Naive thymus-derived CD4-positive, alpha-beta T cell (primary cell): Measurements from ENCODE around the gene AOPEP. TPM values are rescaled to one million over a fixed set of nuclear protein-coding genes. Genes with fewer than 3 reads are reported as not detected.

Experiments used
- ATAC-seq: fragments of 150-1000 bp; cut with Tn5 transposase; 2 replicates; pipeline ENCODE4 v1.10.0; 2021; ENCODE audit warnings: mild to moderate bottlenecking, moderate library complexity
- CTCF ChIA-PET: fragments of 350-600 bp; sonication (Branson Sonifier 250); formaldehyde crosslinking; loops from one replicate; lab custom pipeline; 2021; ENCODE audit warnings: antibody characterized with exemption; lab: Charles Lee
- POLR2A ChIA-PET: fragments of 350-600 bp; sonication (Branson Sonifier 250); formaldehyde crosslinking; loops from one replicate; lab custom pipeline; 2021; ENCODE audit warnings: antibody characterized with exemption, inconsistent platforms; lab: Charles Lee
- DNase-seq, 9 donors: peaks; one replicate each; pipeline versions ENCODE4 v3.0.0 to v3.0.0-alpha.2; 2020 to 2022; ENCODE audit warnings: mixed read lengths in 1 of 9
- H3K27ac ChIP-seq: one replicate; pipeline ENCODE4 v1.7.0; 2013; ENCODE audit warnings: mild to moderate bottlenecking, low read depth, low read length, moderate library complexity
- H3K27me3 ChIP-seq, 2 donors: one replicate each; pipeline ENCODE4 v1.7.0; 2013; ENCODE audit warnings: low read length in 2 of 2, mild to moderate bottlenecking in 2 of 2, moderate library complexity in 2 of 2; ENCODE audit not compliant: control insufficient read depth in 2 of 2, insufficient read depth in 2 of 2
- H3K36me3 ChIP-seq, 3 experiments: 1 replicate in 2 of 3; 2 replicates in 1 of 3; pipeline ENCODE4 v1.7.0; 2013; ENCODE audit warnings: low read length in 3 of 3, mild to moderate bottlenecking in 3 of 3, moderate library complexity in 1 of 3; ENCODE audit not compliant: insufficient read depth in 3 of 3, control insufficient read depth in 2 of 3
- H3K4me1 ChIP-seq, 2 donors: one replicate each; pipeline ENCODE4 v1.7.0; 2013; ENCODE audit warnings: low read length in 2 of 2, mild to moderate bottlenecking in 2 of 2, moderate library complexity in 1 of 2; ENCODE audit not compliant: control insufficient read depth in 2 of 2, insufficient read depth in 2 of 2
- H3K4me3 ChIP-seq: 2 replicates; pipeline ENCODE4 v1.7.0; 2013; ENCODE audit warnings: mild to moderate bottlenecking, low read length
- H3K9me3 ChIP-seq, 3 experiments: 1 replicate in 2 of 3; 2 replicates in 1 of 3; pipeline ENCODE4 v1.7.0; 2013; ENCODE audit warnings: low read length in 3 of 3; ENCODE audit not compliant: control insufficient read depth in 2 of 3
- H3K27ac Mint-ChIP-seq, 9 donors: one replicate each; pipeline ENCODE4 v1.8.0; 2020 to 2022; ENCODE audit warnings: mixed read lengths in 9 of 9, mild to moderate bottlenecking in 8 of 9, moderate library complexity in 5 of 9, inconsistent platforms in 2 of 9
- H3K27me3 Mint-ChIP-seq, 5 donors: one replicate each; pipeline ENCODE4 v1.8.0; 2021 to 2022; ENCODE audit warnings: mixed read lengths in 5 of 5, mild to moderate bottlenecking in 1 of 5
- H3K36me3 Mint-ChIP-seq, 5 donors: one replicate each; pipeline ENCODE4 v1.8.0; 2020 to 2022; ENCODE audit warnings: mixed read lengths in 5 of 5, mild to moderate bottlenecking in 3 of 5, inconsistent platforms in 1 of 5
- H3K4me1 Mint-ChIP-seq, 7 donors: one replicate each; pipeline ENCODE4 v1.8.0; 2020 to 2022; ENCODE audit warnings: mixed read lengths in 7 of 7, mild to moderate bottlenecking in 3 of 7, inconsistent platforms in 1 of 7
- H3K4me3 Mint-ChIP-seq, 10 donors: one replicate each; pipeline ENCODE4 v1.8.0; 2020 to 2022; ENCODE audit warnings: mild to moderate bottlenecking in 10 of 10, mixed read lengths in 10 of 10, moderate library complexity in 6 of 10, inconsistent platforms in 2 of 10
- H3K9me3 Mint-ChIP-seq, 11 donors: one replicate each; pipeline ENCODE4 v1.8.0; 2020 to 2022; ENCODE audit warnings: mixed read lengths in 11 of 11, mild to moderate bottlenecking in 4 of 11, inconsistent platforms in 1 of 11, moderate library complexity in 1 of 11
- intact Hi-C, 2 donors: fragments of 100-400 bp; cut with micrococcal nuclease; formaldehyde crosslinking; loops; one replicate each; pipeline ENCODE4 v1.15.1; 2023
- polyA plus RNA-seq, 2 donors: library from polyadenylated mRNA; unstranded; fragments of 300-500 nt; fragmentation: Illumina TruSeq; gene quantifications; one replicate each; pipeline ENCODE4 v1.2.3, GENCODE V29; 2021
- total RNA-seq, 6 experiments: library from RNA in 5 of 6; stranded (reverse) in 5 of 6; gene quantifications; 1 replicate in 5 of 6; 2 replicates in 1 of 6; pipeline ENCODE4 v1.2.3 and lab custom pipeline; 2021 to 2026

AOPEP gene
- total and polyA plus RNA-seq, 7 experiments from 2014 or later: 5.7 to 19.0 (median 13.6) TPM

DNA sequence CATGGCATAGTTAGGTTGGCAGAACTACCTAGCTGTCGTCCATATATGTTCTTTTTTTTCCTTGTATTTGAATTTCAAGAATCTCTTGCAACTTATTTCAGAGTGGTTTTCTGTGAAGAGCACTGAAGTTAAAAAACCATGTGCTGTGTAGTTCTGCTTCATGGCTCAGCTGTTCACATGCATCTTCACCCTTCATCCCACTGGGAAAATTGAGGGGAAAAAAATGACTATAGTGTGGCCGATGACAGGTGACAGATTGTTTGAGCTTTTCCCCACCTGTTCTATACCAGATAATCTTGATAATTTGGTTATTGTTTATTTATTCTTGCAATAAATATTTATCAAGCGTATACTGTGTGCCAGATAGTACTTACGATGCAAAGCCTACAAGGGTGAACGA, 77.8 kb downstream of the AOPEP start:
- Histone ChIP-seq H3K27me3 (no peaks in the 10 kb centered on the region), H3K4me3 (no peak overlapping the region), H3K4me1 (no peaks in the 10 kb centered on the region), H3K36me3 (peaks cover 0 to 28% (median 0%) of the 10 kb centered on the region in 3 experiments), H3K9me3 (no peaks in the 10 kb centered on the region), H3K27ac (no peak overlapping the region)
- ATAC-seq: no peak
- POLR2A ChIA-PET: no interaction called here
- H3K27ac Mint-ChIP-seq: no peak overlapping the region
- intact Hi-C loops: loop anchor here in 1 of 2 donors (5.0 kb wide), 1 partner anchor 58 kb away; no protein-coding TSS in a partner anchor
- H3K9me3 Mint-ChIP-seq: no peaks in the 10 kb centered on the region
- CTCF ChIA-PET: no interaction called here
- DNase-seq: no peak
- peaks cover 0 to 25% (median 2%) of the 10 kb centered on the region in 7 donors for H3K4me1 Mint-ChIP-seq
- no peak overlapping the region for H3K4me3 Mint-ChIP-seq
- peaks cover 16 to 63% (median 35%) of the 10 kb centered on the region in 5 donors for H3K36me3 Mint-ChIP-seq
- H3K27me3 Mint-ChIP-seq: no peaks in the 10 kb centered on the region

- H3K27ac ChIP-seq: no peak overlapping the region
- H3K9me3 ChIP-seq: no peaks in the 10 kb centered on the region
- ATAC-seq (no peak), DNase-seq (no peak)
- Mint-ChIP-seq H3K27ac (no peak overlapping the region), H3K9me3 (no peaks in the 10 kb centered on the region), H3K4me1 (peaks cover 0 to 25% (median 2%) of the 10 kb centered on the region in 7 donors), H3K4me3 (no peak overlapping the region), H3K27me3 (no peaks in the 10 kb centered on the region), H3K36me3 (peaks cover 16 to 62% (median 34%) of the 10 kb centered on the region in 5 donors)
- no peaks in the 10 kb centered on the region for H3K4me1 ChIP-seq
- POLR2A ChIA-PET: no interaction called here
- H3K27me3 ChIP-seq: no peaks in the 10 kb centered on the region
- H3K4me3 ChIP-seq: no peak overlapping the region
- CTCF ChIA-PET: no interaction called here
- H3K36me3 ChIP-seq: peaks cover 0 to 28% (median 0%) of the 10 kb centered on the region in 3 experiments
- intact Hi-C loops: no loop called here
Measured at GRCh38 chr9:94805051-94805489, 78.6 kb downstream of the AOPEP start.

DNA sequence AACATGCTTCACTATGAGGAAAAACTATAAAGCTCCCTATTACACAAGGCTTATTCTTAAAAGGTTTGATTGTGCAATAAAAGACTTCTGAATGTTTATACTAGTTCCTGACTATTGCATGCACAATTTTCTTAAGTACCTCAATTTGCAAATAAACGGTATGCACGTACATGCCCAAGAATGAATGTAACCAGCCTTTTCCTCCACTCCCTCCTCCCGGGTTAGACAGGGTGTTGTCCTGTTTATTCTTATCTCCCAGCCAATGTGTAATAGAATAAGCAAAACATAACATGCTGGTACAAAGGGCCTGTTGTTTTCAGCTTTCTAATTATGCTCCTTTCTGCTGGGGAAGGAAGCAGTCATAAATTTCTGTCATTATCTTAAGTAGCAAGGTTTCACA, 79.1 kb downstream of the AOPEP start:
- ChIA-PET POLR2A (no interaction called here), CTCF (no interaction called here)
- H3K4me3 Mint-ChIP-seq: no peak overlapping the region

GRCh38 chr9:94806307-94806893, 79.9 kb downstream of the AOPEP start:
- intact Hi-C loops: no loop called here
- Histone ChIP-seq H3K27me3 (no peaks in the 10 kb centered on the region), H3K4me1 (no peaks in the 10 kb centered on the region), H3K27ac (no peak overlapping the region), H3K4me3 (no peak overlapping the region), H3K36me3 (peaks cover 0 to 20% (median 0%) of the 10 kb centered on the region in 3 experiments), H3K9me3 (no peaks in the 10 kb centered on the region)
- Mint-ChIP-seq H3K4me3 (no peak overlapping the region), H3K27ac (no peak overlapping the region), H3K36me3 (peaks cover 11 to 56% (median 23%) of the 10 kb centered on the region in 5 donors), H3K9me3 (no peaks in the 10 kb centered on the region), H3K27me3 (no peaks in the 10 kb centered on the region), H3K4me1 (peaks cover 0 to 25% (median 2%) of the 10 kb centered on the region in 7 donors)
- DNase-seq (no peak), ATAC-seq (no peak)
- CTCF ChIA-PET: no interaction called here
- POLR2A ChIA-PET: no interaction called here

More for the DNA sequence above, 79.1 kb downstream of the AOPEP start:
- peaks cover 16 to 57% (median 30%) of the 10 kb centered on the region in 5 donors for H3K36me3 Mint-ChIP-seq
- Histone ChIP-seq H3K4me3 (no peak overlapping the region), H3K27me3 (no peaks in the 10 kb centered on the region), H3K4me1 (no peaks in the 10 kb centered on the region), H3K27ac (no peak overlapping the region), H3K36me3 (peaks cover 0 to 28% (median 0%) of the 10 kb centered on the region in 3 experiments), H3K9me3 (no peaks in the 10 kb centered on the region)
- H3K27ac Mint-ChIP-seq: no peak overlapping the region
- no peaks in the 10 kb centered on the region for H3K9me3 Mint-ChIP-seq
- DNase-seq (no peak), ATAC-seq (no peak)
- H3K27me3 Mint-ChIP-seq: no peaks in the 10 kb centered on the region
- H3K4me1 Mint-ChIP-seq: peaks cover 0 to 25% (median 2%) of the 10 kb centered on the region in 7 donors
- intact Hi-C loops: no loop called here

DNA sequence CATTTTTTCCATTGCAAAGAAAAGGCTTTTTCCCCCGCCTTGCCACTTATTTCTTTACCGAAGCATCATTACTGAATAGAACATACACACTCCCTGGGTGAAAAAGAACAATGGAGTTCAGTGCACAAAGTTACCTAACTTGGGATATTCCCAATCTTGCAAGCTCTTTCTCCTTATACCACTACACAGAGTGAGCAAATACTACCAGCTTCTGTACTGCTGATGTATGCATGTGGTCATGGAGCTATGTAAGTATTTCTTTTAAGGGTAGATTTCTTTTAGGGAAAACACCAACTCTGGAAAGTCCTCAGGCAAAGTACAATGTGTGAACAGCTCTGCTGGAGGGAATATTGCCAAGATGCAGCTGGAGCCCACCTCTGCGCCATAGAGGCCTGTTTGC, 81.1 kb downstream of the AOPEP start:
- H3K9me3 ChIP-seq: no peaks in the 10 kb centered on the region
- H3K27me3 Mint-ChIP-seq: no peaks in the 10 kb centered on the region

GRCh38 chr9:94808926-94809700, 82.6 kb downstream of the AOPEP start:
- Histone ChIP-seq H3K27me3 (no peaks in the 10 kb centered on the region), H3K4me1 (no peaks in the 10 kb centered on the region), H3K9me3 (no peaks in the 10 kb centered on the region), H3K36me3 (peaks cover 0 to 20% (median 0%) of the 10 kb centered on the region in 3 experiments), H3K27ac (no peak overlapping the region), H3K4me3 (no peak overlapping the region)
- Mint-ChIP-seq H3K27me3 (no peaks in the 10 kb centered on the region), H3K4me3 (no peak overlapping the region), H3K9me3 (no peaks in the 10 kb centered on the region), H3K4me1 (peaks cover 0 to 7% (median 3%) of the 10 kb centered on the region in 7 donors), H3K36me3 (peaks cover 5 to 53% (median 19%) of the 10 kb centered on the region in 5 donors), H3K27ac (no peak overlapping the region)
- ATAC-seq: no peak
- no peak for DNase-seq
- intact Hi-C loops: no loop called here
- CTCF ChIA-PET: no interaction called here
- POLR2A ChIA-PET: no interaction called here

More for the DNA sequence above, 81.1 kb downstream of the AOPEP start:
- no peak overlapping the region for H3K4me3 Mint-ChIP-seq
- Histone ChIP-seq H3K4me1 (no peaks in the 10 kb centered on the region), H3K36me3 (peaks cover 0 to 20% (median 0%) of the 10 kb centered on the region in 3 experiments), H3K27ac (no peak overlapping the region), H3K4me3 (no peak overlapping the region), H3K27me3 (no peaks in the 10 kb centered on the region)
- peaks cover 0 to 18% (median 4%) of the 10 kb centered on the region in 7 donors for H3K4me1 Mint-ChIP-seq
- CTCF ChIA-PET: no interaction called here
- no peak for ATAC-seq
- POLR2A ChIA-PET: interaction anchor here (0.6 kb wide), 1 partner anchor 357 kb away, joined by 3 read pairs; no protein-coding TSS in a partner anchor
- H3K9me3 Mint-ChIP-seq: no peaks in the 10 kb centered on the region
- intact Hi-C loops: no loop called here
- DNase-seq: no peak
- peaks cover 11 to 58% (median 17%) of the 10 kb centered on the region in 5 donors for H3K36me3 Mint-ChIP-seq
- peak overlapping the region in 2 of 9 donors; percentile 10 to 12 for H3K27ac Mint-ChIP-seq
